Smooth muscle cell (in vitro differentiated cells): ENCODE measurements around the gene BCL6B. TPM values are rescaled to one million over a fixed set of nuclear protein-coding genes. Genes with fewer than 3 reads are reported as not detected.

Experiments
- DNase-seq: peaks from one replicate; lab custom pipeline; 2025; ENCODE audit not compliant: unreplicated experiment; lab: John Stamatoyannopoulos, UW
- H2AFZ ChIP-seq: fragments of 200-600 bp; sonication (generic); 2 replicates; pipeline ENCODE4 v1.6.0; 2016; ENCODE audit warnings: antibody characterized with exemption, low read depth, mild to moderate bottlenecking
- H3F3A ChIP-seq: fragments of 200-600 bp; sonication (generic); 2 replicates; pipeline ENCODE4 v1.6.0; 2017; ENCODE audit warnings: antibody characterized with exemption, low read depth
- H3K27ac ChIP-seq: fragments of 200-600 bp; sonication (generic); 2 replicates; pipeline ENCODE4 v1.5.1; 2016; ENCODE audit warnings: low read depth, mild to moderate bottlenecking
- H3K27me3 ChIP-seq: fragments of 200-600 bp; sonication (generic); 2 replicates; pipeline ENCODE4 v1.6.1; 2016; ENCODE audit warnings: low read depth, mild to moderate bottlenecking
- H3K36me3 ChIP-seq: fragments of 200-600 bp; sonication (generic); 2 replicates; pipeline ENCODE4 v1.5.1; 2016; ENCODE audit warnings: low read depth
- H3K4me1 ChIP-seq: fragments of 200-600 bp; sonication (generic); 2 replicates; pipeline ENCODE4 v1.5.1; 2016; ENCODE audit warnings: low read depth
- H3K4me2 ChIP-seq: fragments of 200-600 bp; sonication (generic); 2 replicates; pipeline ENCODE4 v1.6.0; 2016; ENCODE audit warnings: mild to moderate bottlenecking
- H3K4me3 ChIP-seq: fragments of 200-600 bp; sonication (generic); 2 replicates; pipeline ENCODE4 v1.5.1; 2016; ENCODE audit warnings: mild to moderate bottlenecking
- H3K79me2 ChIP-seq: fragments of 200-600 bp; sonication (generic); 2 replicates; pipeline ENCODE4 v1.6.0; 2016; ENCODE audit warnings: low read depth, mild to moderate bottlenecking
- H3K9ac ChIP-seq: fragments of 200-600 bp; sonication (generic); 2 replicates; pipeline ENCODE4 v1.6.0; 2016; ENCODE audit warnings: low read depth
- H3K9me3 ChIP-seq: fragments of 200-600 bp; sonication (generic); replicated peaks from 2 replicates; pipeline ENCODE4 v1.5.1; 2016; ENCODE audit warnings: low read depth
- H4K20me1 ChIP-seq: fragments of 200-600 bp; sonication (generic); 2 replicates; pipeline ENCODE4 v1.6.0; 2016; ENCODE audit warnings: low read depth
- CTCF ChIP-seq: fragments of 200-600 bp; sonication (generic); IDR thresholded peaks from 2 replicates; pipeline ENCODE4 v1.5.1; 2017; ENCODE audit warnings: borderline replicate concordance, mild to moderate bottlenecking, antibody characterized with exemption; ENCODE audit not compliant: insufficient read depth, poor library complexity, severe bottlenecking
- WGBS: methylation state at CpG from one replicate; pipeline ENCODE4 v1.1.7; 2016; ENCODE audit warnings: low lambda C conversion rate; 5-methylcytosine and 5-hydroxymethylcytosine counted together
- polyA plus RNA-seq: library from polyadenylated mRNA; unstranded; fragments of >200 nt; fragmentation: Nextera tagmentation; extraction: Ambion mirVana; gene quantifications from 2 replicates; pipeline ENCODE4 v1.2.1, GENCODE V29; 2016
- total RNA-seq: library from RNA; depleted of rRNA; stranded (reverse); fragments of >200 nt; gene quantifications from 2 replicates; pipeline ENCODE4 v1.2.3, GENCODE V29; 2014

The BCL6B gene
- total and polyA plus RNA-seq, 2 experiments from 2014 or later: not detected

GRCh38 chr17:7058831-7059447 lies 36.1 kb downstream of the BCL6B start:
- no peak for DNase-seq
- no peak overlapping the region for H3K4me2 ChIP-seq
- H3K9ac ChIP-seq: no peak overlapping the region

GRCh38 chr17:7060165-7060891 lies 37.5 kb downstream of the BCL6B start:
- 75% methylated on average over 6 of the region's 6 CpGs for WGBS
- H3K36me3 ChIP-seq: no peaks in the 10 kb centered on the region
- no peak overlapping the region for H3K9ac ChIP-seq
- no peak for TF ChIP-seq CTCF
- no peak for DNase-seq
- H3F3A ChIP-seq: no peaks in the 10 kb centered on the region
- no peaks in the 10 kb centered on the region for H4K20me1 ChIP-seq
- no peak overlapping the region for H3K4me3 ChIP-seq
- no peaks in the 10 kb centered on the region for H3K9me3 ChIP-seq
- H2AFZ ChIP-seq: no peak overlapping the region
- no peaks in the 10 kb centered on the region for H3K79me2 ChIP-seq
- no peak overlapping the region for H3K4me2 ChIP-seq
- H3K27ac ChIP-seq: no peak overlapping the region
- no peaks in the 10 kb centered on the region for H3K4me1 ChIP-seq
- no peaks in the 10 kb centered on the region for H3K27me3 ChIP-seq

More at GRCh38 chr17:7058831-7059447, 36.1 kb downstream of the BCL6B start:
- Histone ChIP-seq H3K36me3 (no peaks in the 10 kb centered on the region), H3K27me3 (no peaks in the 10 kb centered on the region), H3K9me3 (no peaks in the 10 kb centered on the region), H3K79me2 (no peaks in the 10 kb centered on the region), H3K4me3 (no peak overlapping the region), H4K20me1 (no peaks in the 10 kb centered on the region), H3K4me1 (no peaks in the 10 kb centered on the region), H2AFZ (no peak overlapping the region), H3K27ac (no peak overlapping the region), H3F3A (no peaks in the 10 kb centered on the region)
- TF ChIP-seq CTCF: no peak
- WGBS: 51% methylated on average over 7 of the region's 7 CpGs

- Histone ChIP-seq H3K36me3 (no peaks in the 10 kb centered on the region), H3K27me3 (no peaks in the 10 kb centered on the region), H3K4me3 (no peak overlapping the region), H3K79me2 (no peaks in the 10 kb centered on the region), H3K9me3 (no peaks in the 10 kb centered on the region), H3K4me1 (no peaks in the 10 kb centered on the region), H2AFZ (no peak overlapping the region), H3F3A (no peaks in the 10 kb centered on the region), H3K27ac (no peak overlapping the region), H4K20me1 (no peaks in the 10 kb centered on the region), H3K9ac (no peak overlapping the region), H3K4me2 (no peak overlapping the region)
- no peak for TF ChIP-seq CTCF
- 67% methylated on average over 6 of the region's 6 CpGs for WGBS
- no peak for DNase-seq
Measured at GRCh38 chr17:7063518-7064094, 40.8 kb downstream of the BCL6B start.
